Right lobe of liver (tissue), 4 donors: ENCODE results near the gene MAS1.

Experiments used
- CTCF ChIP-seq, 4 donors: fragments of 200-600 bp in 3 of 4; fragments of 450-650 bp in 1 of 4; IDR thresholded peaks; one replicate each; pipeline versions ENCODE4 v1.5.1 to v1.8.0; 2016 to 2022; ENCODE audit warnings: antibody characterized with exemption in 4 of 4, mild to moderate bottlenecking in 2 of 4
- POLR2A ChIP-seq: fragments of 450-650 bp; IDR thresholded peaks from one replicate; pipeline ENCODE4 v1.6.1; 2017; ENCODE audit warnings: antibody characterized with exemption, mild to moderate bottlenecking
- donor health status: DM: no; HTN: no; CAD: no.
- donor health status: DM: no; HTN: no; CAD: no.
- donor health status: DM: no; HTN: yes; CAD: no.

DNA sequence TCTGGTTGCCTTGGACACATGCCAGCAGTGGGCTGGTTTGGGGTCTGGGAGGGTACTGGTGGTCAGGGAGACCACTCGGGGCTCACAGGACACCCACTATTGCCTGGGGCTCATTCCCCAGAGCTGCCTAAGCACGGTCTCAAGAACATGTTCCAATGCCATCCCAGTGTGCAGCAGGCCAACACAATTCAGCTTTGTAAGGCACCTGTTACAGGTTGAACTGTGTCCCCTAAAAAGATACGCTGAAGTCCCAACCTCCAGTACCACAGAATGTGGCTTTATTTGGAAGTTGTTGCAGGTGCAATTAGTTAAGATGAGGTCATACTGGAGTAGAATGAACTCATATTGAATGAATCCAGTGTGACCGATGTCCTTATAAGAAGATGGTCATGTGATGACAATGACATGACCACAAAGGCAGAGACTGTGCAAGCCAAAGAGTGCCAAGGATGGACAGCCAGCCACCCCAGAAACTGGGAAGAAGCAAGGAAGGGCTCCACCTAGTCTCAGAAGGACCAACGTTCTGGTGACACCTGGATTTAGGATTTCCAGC, 13.5 kb upstream of the MAS1 start:
- no peak for TF ChIP-seq POLR2A
- TF ChIP-seq CTCF (IDR thresholded peaks at IDR 0.05) = no peak
